ENCODE results near the gene ACTL7A. TPM values are rescaled to one million over a fixed set of nuclear protein-coding genes. Genes with fewer than 3 reads are reported as not detected.

ACTL7A gene
- total RNA-seq, 1 donor from 2014 or later = not detected

Other genes starting within 250 kb of the ACTL7A start
- gene ACTL7B, start 6.3 kb upstream of the ACTL7A start, total RNA-seq = not detected in 2 replicates
- gene ELP1, start 71.9 kb downstream of the ACTL7A start, total RNA-seq = 25.5 and 28.3 TPM in 2 replicates
- 2.7 and 3.2 TPM in 2 replicates for gene ABITRAM, start 72.1 kb downstream of the ACTL7A start, total RNA-seq
- 93.3 and 108 TPM in 2 replicates for gene CTNNAL1, start 151.2 kb downstream of the ACTL7A start, total RNA-seq

Data from dermis microvascular lymphatic vessel endothelial cell (primary cell).